Activated CD8-positive, alpha-beta memory T cell treated with anti-CD3 and anti-CD28 coated beads, Interleukin-2, amount 50 U/mL, for 4 hours (primary cell): ENCODE measurements around the gene VPS50.
"Not testable (repeated sequence)": the region's sequence is repeated elsewhere in the genome, so short reads cannot be mapped to it uniquely, and the experiment has no call there.

Experiments used
- DNase-seq: peaks from one replicate; pipeline ENCODE4 v3.0.0-alpha.2; 2020

VPS50 gene

DNA sequence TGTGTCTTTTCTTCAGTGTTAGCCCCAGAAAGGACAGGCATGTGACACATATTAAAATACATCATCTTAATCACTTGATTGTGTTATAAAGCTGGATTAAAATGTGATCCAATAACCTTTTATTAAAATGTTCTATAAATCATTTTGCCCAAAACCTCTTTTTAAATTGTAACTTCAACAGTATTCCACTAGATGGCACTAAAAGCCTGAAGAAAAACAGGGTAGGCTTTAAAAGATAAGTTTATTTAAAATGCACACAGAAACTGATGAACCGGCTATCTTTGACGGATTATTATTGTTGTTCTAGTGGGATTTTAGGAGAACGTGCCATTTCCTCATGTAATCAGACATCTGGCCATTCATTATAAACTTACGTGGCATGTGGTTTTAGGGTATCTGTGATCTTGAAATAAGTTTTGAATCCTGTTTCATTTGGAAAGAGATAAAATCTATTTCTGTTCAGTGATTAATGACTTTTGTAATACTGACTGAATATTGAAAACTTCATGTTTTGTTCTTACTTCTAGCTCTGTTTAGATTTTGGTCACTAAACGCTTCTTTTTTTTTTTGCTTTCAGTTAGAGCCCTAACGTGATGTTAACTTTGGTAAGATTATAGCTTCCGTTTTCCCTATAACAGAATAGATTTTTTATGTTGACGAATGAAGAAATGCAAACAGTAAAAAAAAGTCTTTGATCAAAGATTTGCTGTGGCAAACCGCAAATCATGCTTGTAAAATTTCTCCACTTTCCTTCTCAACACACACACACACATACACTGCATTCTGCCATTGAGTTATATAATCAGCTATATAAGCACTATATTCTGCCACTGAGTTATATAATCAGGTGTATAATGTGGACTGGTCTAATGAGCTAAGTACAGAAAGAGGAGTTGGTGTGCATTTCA is 13.6 kb downstream of the VPS50 start:
- no peak for DNase-seq

DNA sequence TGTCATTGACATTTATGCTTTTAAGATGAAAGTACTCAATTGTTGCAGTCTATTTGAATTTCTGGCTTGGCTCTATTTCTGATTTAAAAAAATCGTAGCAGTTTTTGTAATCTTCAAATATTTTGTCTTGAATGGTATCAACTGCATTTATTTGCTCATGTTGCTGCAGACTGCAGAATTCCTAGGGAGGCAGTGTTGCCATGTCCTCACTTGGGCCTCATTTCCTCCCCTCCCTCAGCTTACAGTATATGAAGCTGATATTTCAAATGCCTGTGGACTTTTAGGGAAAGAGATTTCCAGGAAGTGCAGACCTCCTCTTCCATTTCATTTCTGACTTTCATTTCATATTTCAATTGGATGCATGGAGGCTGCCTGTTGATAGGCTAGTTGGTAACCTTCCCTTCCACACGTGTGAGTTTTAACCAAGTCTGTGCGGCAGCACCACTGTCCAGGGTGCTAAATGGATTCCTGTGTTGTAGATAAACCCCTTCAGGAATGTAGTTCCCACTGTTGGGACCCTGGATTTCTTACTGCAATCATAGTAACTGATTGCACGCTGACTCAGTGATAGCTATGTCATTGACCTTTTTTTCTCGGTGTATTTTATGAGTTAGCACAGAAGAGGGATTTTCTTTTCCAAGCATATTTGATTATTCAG is 17.5 kb downstream of the VPS50 start:
- no peak for DNase-seq

DNA sequence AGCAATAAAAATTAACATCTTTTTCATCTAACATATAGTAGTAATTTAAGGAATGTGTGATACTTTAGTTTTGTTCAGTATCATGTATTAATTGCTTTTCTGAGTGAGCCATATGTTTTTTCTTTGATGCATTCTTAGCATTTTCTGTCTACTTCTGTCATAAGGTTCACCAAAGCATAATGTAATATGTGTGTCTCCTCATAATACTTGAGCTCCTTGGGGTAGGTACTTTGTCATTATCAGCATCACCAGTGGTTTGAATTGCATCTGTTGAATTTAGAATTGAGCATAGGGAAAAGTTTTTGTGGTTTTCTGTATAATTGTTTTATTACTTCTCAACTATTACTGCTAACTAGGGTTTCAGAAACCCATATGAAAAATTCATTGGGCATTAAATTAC is 26.5 kb downstream of the VPS50 start:
- DNase-seq, result no peak

DNA sequence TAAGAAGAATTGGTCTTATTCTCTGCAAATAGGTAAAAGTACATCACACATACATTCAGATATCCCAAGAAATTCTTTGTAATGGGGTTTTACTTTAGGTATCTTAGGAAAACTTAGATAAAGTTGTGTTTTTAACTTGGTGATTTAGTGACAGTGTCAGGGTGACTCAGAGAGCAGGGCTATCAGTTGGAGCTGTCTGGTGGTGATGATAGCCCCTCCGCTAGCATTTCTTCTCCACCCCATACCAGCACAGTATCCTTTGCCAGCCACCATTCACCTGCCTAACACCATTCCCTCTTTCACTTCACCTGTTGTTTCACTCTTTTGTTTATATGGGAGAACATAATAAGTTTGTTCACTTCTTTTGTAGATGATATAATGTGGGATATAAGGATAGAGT is 30.4 kb downstream of the VPS50 start:
- DNase-seq, result no peak

DNA sequence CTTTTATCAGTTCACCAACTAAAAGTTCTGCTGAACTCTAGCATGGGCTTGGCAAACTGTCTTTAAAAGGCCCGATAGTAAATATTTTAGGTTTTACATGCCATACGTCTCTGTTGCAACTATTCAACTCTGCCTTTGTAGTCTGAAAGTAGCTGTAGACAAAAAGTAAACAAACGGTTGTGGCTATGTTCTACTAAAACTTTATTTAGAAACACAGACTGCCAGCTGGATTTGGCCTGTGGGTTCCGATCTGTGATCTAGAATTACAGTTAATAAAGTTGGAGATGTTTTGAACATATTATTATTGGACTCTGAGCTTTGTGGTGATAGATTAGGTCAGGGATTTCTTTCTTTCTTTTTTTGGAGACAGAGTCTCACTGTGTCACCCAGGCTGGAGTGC is 33.1 kb downstream of the VPS50 start:
- no peak for DNase-seq

DNA sequence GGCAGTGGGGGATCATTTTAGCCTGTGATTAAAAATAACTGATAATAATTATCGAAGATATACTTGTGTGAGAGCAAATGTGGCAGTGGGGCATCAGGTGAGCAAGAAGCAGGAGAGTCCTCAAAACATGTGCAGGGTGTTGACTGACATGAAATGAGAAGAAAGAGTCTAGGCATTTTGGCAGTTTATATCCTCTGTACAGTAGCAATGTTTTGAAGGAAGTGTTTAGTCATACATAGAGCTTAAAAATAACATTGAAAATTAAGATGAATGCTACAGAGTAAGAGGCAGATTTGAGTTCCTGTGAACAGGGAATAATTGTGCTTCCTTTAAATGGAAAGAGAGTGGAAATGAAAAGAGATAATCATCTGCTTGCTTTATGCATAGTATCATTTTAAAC is 47.4 kb downstream of the VPS50 start:
- DNase-seq, result no peak

DNA sequence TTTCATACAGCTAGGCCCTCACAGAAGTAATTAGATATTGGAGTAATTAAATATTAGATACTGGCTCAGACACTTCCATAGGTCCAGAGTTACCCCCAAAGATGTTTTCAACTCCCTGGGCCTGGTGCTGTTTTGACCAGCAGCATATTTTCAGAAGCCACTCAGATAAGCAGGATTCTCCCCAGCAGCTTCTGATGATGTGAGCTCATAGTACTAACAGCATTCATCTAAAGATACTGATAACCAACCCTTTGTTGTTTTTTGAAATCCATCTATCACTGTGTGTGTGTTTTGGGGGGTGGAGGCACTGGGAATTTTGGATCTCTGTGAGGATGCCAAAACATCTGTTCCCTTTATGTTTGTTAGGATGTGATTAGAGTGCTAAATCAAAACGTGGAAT is 52.7 kb downstream of the VPS50 start:
- no peak for DNase-seq

DNA sequence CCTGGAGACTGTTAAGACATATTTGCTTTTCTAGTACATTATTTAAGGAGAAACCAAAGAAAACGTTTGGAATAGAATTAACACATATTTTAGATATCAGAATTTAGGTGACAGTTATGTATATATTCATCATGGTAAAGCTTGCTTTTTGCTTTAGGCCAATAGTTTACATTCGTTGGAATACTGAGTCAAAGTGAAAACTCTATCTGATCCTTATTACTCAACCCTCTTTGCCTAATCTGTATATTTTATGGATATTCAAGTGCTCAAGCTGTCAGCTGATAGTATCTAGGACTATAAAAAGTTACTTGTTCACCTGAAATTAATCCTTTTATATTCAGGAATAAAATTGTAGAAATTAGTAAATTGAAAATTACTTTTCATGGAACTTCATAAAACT is 61.1 kb downstream of the VPS50 start:
- DNase-seq, result no peak

DNA sequence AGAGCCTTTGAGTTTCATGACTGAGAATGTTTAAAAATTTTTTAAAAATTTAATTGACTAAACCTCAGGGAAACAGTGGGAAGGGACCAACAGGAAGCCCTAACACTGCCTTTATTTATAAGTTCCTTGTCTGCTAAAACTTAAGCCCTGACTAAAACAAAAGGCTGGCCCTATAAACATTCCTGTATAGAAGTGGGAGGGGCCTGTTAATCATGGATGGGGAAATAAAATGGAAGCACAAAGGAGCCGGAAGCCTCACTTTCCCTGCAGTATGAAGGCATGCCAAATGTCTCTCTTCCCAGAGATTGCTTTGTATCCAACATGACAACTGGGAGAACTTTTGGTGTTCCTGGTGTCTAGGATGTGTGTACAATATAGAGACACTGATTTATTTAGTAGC is 66.0 kb downstream of the VPS50 start:
- no peak for DNase-seq

DNA sequence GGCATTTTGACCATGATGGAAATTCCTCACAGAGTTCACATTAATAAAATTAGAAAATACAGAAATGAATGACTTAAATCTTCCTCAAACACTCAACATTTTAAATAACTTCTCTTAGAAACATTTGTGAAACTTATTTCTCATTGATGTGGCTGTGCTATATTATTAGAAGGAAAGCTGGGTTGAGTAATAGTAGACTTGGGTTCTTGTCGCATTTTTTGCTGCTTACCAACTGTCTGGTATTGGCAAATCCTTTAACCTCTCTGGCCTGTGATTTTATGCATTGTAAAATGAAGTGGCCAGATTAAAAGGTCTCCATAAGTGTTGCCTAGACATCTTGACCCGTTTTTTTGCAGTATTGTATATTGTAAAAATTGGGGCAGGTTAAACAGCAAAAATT is 66.5 kb downstream of the VPS50 start:
- no peak for DNase-seq

DNA sequence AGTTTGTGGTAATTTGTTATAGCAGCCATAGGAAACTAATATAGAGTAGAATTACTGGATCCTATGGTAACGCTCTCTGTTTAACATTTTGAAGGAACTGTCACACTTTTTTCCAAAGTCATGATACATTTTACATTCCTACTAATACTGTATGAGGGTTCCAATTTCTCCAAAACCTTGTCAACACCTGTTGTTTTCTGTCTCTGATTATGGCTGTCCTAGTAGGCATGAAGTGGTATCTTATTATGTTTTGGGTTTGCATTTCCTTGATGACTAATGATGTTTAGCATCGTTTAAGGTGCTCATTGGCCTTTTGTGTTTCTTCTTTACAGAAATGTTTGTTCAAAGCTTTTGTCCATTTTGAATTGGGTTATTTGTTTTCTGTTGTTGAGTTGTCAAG is 69.6 kb downstream of the VPS50 start:
- no peak for DNase-seq

DNA sequence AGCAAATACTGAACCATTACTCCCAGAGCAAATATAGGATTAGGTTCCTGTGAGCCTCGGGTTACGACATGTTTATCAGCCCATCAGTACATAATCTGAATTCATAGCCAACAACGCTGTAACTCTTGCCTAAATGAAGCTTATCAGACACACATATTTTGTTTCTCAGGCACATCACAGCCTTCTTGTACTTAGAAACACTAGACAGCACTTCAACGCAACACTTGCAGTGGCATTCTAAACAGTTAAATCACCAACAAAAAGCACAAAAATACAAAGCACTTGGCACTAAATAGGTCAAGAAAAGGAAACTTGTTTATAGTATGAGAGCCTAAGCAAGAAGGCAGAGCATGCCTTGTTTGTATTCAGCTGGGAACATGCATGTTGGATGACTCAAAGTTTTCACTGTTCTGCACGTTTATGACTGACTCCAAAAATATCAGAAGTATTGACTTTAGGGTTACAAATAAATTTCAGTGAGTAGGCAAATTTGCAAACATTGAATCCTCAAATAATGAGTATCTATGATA is 75.0 kb downstream of the VPS50 start:
- DNase-seq, result no peak

DNA sequence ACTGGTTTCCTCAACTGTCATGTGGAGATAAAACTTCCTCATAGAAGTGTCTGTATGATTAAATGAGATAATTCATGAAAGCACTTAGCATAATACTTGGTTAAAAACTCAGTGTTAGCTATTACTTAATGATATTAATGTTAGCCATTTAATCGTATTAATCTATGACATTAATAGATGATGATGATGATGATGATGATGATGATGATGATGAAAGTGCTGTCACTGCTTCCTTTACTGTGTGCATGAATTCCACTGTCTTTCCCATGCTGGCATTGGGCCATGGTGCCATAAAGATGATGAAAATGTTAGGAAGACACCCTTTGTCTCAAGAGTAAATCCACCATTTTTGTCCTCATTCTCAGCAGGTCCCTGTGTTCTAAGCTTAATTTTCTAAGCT is 75.8 kb downstream of the VPS50 start:
- no peak for DNase-seq

DNA sequence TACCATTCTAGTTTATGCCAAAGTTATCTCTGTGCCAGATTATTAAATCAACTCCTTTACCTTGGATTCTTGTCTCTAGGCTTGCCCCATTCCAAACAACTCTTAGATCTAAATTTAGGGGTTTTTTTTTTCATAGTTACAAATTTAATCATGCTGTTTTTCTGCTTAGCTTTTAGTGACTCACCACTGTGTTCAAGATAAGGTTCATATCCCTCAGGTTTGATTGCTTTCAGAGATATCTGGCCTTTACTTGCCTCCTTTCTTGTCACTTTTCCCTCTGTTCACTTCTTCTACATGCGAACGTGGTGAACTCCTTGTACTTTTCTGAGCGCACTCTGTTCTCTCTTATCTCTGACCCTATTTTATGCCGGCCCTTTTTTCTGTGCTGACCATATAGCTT is 78.2 kb downstream of the VPS50 start:
- no peak for DNase-seq

DNA sequence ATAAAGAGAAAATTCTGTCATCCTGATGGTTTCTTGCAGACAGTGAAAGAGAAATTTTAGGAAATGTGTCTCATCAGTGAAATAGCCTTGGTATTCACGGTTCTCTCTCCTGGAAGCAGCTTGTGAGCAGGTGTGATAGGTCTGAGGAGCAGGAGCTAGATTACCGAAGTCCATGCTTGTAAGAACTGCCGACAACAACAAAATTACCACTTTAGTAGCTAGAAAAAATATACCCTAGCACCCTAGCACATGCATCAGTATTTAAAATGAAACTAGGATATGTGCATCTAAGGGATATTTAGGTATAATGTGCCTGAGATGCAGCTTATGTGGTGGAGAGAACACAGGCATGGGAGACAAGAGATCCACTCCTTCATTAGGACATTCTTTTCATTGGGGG is 82.3 kb downstream of the VPS50 start:
- DNase-seq, result no peak

DNA sequence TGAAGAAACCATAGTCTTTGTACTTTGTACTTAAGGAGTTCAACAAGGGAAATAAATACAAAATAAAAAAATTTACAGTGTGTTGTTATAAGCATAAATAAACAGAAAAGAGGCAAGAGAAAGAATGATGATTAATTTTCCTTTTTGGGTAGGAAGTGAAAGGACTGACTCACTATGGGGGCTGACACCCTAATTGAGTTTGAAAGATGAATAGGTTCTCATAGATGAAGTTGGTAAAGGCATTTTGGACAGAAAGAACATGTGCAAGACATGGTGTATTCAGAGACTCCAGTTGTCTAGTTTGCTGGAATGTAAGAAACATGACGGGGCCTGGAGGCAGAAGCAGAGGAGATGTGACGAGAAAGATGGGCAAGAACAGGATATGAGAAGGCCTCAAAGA is 83.7 kb downstream of the VPS50 start:
- no peak for DNase-seq

DNA sequence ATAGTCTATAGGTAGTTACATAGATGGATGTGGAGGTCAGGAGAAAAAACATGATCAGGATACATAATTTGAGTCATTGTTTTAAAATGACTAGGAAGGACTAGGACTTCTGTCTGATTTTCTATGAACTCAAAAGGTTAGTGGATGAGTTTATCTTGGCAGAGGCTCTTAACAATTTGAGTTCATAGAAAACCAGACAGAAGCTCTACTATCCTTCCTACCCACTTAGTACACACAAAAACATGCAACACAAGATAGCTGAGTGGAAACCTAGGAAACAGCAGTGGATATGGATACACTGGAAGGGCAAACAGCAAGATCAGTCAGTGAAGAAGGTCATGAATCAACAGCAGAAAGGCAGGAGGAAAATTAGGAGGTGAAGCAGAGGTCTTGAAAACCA is 84.6 kb downstream of the VPS50 start:
- no peak for DNase-seq

DNA sequence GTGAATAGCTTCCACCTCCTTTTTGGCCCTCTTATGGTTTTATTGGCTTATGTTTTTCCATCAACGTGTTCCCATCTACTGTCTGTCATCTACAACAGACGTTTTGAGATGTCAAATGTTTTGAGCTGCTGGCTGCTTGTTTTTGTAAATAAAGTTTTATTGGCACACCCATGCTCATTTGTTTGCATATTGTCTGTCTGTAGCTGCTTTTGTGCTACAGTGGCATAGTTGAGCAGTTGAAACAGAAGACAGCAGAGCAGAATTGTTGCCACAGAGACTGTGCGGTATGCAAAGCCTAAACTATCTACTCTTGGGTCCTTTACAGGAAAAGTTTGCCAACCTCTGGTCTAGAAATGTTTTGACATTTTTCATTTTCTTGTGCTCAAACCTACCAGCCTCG is 88.7 kb downstream of the VPS50 start:
- DNase-seq, result no peak

DNA sequence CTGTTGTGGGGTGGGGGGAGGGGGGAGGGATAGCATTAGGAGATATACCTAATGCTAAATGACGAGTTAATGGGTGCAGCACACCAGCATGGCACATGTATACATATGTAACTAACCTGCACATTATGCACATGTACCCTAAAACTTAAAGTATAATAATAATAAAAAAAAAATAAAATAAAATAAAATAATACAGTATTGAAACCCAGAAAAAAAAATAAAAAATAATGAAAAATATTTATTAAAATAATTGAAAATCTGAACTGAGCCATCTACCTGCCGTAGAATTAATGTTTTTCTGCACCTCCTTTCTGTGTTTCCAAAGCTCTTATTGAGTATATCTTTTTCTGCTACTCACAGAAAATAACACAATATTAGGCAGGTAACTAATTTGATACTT is 94.1 kb downstream of the VPS50 start:
- not testable (repeated sequence) for DNase-seq

DNA sequence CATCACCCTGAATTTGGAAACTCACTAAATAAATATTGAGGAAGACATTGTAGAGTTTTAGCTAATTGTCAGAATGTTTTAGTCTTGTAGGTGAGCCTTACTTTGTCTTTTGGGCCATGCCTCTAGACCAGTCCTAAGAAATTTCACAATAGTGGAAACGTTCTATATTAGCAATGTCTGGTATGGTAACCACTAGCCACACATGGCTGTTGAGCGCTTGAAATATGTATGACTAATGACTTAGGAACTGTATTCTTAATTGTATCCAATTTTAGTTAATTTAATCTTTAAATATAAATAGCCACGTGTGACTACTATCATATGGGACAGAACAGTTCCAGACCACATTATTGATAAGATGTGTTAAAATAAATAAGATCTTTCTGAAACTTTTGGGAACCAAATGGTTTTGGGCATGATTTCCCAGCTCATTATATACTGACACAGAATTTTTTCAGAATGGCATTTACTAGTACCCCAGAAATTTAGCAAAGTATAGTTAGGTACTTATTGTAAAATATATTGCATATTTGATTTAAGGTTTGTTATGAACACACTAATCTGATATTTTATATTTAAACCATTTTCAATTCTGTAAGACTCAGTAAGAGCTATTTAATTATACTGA is 95.0 kb downstream of the VPS50 start:
- no peak for DNase-seq

DNA sequence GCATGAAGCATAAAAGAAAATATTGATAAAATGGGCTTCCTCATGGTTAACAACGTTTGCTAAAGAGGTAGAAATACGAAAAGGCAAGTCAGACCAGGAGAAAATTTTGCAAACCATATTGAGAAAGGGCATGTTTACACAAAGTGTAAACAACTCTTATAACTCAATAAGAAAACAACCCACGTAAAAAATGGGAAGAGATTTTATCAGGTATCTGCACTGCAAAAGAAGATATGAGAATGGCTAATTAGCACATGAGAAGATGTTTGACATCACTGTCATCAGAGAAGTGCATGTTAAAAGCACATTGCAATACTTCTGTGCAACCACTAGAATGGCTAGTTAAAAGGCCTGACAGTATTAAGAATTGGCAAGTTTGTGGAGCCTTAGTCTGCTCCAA is 99.5 kb downstream of the VPS50 start:
- DNase-seq, result no peak

DNA sequence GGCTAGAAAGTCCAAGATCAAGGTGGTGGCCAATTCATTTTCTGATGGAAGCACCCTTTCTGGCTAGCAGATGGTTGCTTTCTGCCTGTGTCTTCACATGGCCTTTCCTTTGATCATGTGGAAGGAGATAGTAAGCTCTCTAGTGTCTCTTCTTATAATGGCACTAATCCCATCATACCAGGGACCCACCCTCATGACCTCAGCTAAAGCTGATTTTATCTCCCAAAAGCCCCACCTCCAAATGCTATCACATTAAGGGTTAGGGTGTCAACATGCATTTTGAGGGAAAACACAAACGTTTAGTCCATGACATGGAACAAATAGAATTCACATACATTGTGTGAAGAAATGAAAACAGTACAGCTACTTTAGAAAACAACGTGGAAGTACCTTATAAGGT is 100.0 kb downstream of the VPS50 start:
- no peak for DNase-seq

DNA sequence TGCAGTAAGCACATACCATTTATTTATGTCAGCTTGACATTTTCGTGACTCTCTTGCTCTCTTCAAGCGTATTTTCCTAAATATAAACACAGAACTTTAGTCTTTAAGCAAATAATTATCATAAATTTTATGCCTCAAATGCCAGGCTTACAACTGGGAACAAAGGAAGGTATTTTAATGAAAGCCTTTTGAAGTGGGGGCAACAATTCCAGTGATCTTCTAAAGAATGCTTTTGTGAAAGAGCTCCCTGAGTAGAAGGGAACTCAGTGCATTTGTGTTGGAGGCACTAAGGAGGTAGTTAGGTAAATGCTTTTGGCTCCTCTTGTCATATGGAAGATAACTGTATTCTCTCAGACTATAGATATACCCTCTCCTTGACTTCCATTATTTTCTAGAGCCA is 104.9 kb downstream of the VPS50 start:
- DNase-seq, result no peak

DNA sequence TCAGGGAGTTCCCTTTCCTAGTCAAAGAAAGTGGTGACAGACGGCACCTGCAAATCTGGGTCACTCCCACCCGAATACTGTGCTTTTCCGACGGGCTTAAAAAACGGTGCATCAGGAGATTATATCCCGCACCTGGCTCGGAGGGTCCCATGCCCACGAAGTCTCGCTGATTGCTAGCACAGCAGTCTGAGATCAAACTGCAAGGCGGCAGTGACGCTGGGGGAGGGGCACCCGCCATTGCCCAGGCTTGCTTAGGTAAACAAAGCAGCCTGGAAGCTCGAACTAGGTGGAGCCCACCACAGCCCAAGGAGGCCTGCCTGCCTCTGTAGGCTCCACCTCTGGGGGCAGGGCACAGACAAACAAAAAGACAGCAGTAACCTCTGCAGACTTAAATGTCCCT is 110.0 kb downstream of the VPS50 start:
- not testable (repeated sequence) for DNase-seq
